Measurements from ENCODE around the gene APBB2.

The APBB2 gene

GRCh38 chr4:41185614-41186592, 28.4 kb downstream of the APBB2 start:
- DNase-seq = no peak

- DNase-seq = no peak
Observed at GRCh38 chr4:41184009-41184408, 30.3 kb downstream of the APBB2 start.

GRCh38 chr4:41183021-41183553, 31.3 kb downstream of the APBB2 start:
- no peak for DNase-seq

- DNase-seq = no peak
Observed at GRCh38 chr4:41181037-41181436, 33.3 kb downstream of the APBB2 start.

- no peak for DNase-seq
Observed at GRCh38 chr4:41179498-41180195, 34.7 kb downstream of the APBB2 start.

GRCh38 chr4:41178372-41179370, 35.7 kb downstream of the APBB2 start:
- no peak for DNase-seq

- DNase-seq = no peak
Observed at GRCh38 chr4:41177016-41177415, 37.3 kb downstream of the APBB2 start.

- no peak for DNase-seq
Observed at GRCh38 chr4:41176340-41176739, 38.0 kb downstream of the APBB2 start.

- no peak for DNase-seq
Observed at GRCh38 chr4:41175794-41176193, 38.5 kb downstream of the APBB2 start.

GRCh38 chr4:41174444-41174843, 39.9 kb downstream of the APBB2 start:
- DNase-seq = no peak

GRCh38 chr4:41172786-41173185, 41.6 kb downstream of the APBB2 start:
- DNase-seq = no peak

GRCh38 chr4:41169256-41169800, 45.0 kb downstream of the APBB2 start:
- peak; percentile 90 for DNase-seq

GRCh38 chr4:41167191-41167590, 47.2 kb downstream of the APBB2 start:
- DNase-seq = no peak

- no peak for DNase-seq
Observed at GRCh38 chr4:41164405-41164804, 49.9 kb downstream of the APBB2 start.

- no peak for DNase-seq
Observed at GRCh38 chr4:41161355-41161754, 53.0 kb downstream of the APBB2 start.

GRCh38 chr4:41160856-41161255, 53.5 kb downstream of the APBB2 start:
- no peak for DNase-seq

GRCh38 chr4:41160012-41160789, 54.1 kb downstream of the APBB2 start:
- no peak for DNase-seq

- DNase-seq = no peak
Observed at GRCh38 chr4:41158756-41159155, 55.6 kb downstream of the APBB2 start.

GRCh38 chr4:41158274-41158673, 56.1 kb downstream of the APBB2 start:
- no peak for DNase-seq

- DNase-seq = no peak
Observed at GRCh38 chr4:41157009-41157408, 57.3 kb downstream of the APBB2 start.

- DNase-seq = no peak
Observed at GRCh38 chr4:41156574-41156973, 57.8 kb downstream of the APBB2 start.
